T-helper 2 cell treated with Interferon-gamma antibody and Interleukin-4, amounts not matched to agents 100 ng/mL and 5 ng/mL, for 36 hours (primary cell): ENCODE data around the gene NPAS1. TPM values are rescaled to one million over a fixed set of nuclear protein-coding genes. Genes with fewer than 3 reads are reported as not detected.

ENCODE experiments used
- intact Hi-C: fragments of 100-400 bp; cut with micrococcal nuclease; formaldehyde crosslinking; loops from one replicate; pipeline ENCODE4 v1.15.1; 2023
- total RNA-seq: library from RNA; stranded (reverse); gene quantifications from 2 replicates; pipeline ENCODE4 v1.2.3, GENCODE V29; 2022

NPAS1 gene
- total RNA-seq, 1 donor from 2014 or later: 0.23 TPM

DNA sequence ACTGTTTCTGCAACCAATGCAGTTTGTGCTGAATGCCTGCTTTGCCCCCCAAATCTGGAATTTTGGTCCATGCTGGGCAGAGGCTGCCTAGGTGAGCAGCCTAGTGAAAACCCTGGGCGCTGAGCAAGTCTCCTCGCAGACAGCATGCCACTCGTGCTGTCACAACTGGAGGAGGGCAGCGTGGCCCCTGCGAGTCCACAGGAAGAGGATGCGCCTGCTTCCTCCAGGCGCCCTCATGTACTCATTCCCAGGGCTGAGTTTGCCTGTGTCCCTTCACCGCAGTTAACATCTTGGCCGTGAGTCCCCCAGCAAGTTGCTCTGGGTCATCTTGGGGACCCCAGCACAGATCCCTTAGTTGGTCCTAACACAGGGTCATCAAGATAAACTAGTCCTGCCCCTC lies 55.0 kb downstream of the NPAS1 start:
- intact Hi-C loops: loop anchor here (5.0 kb wide), 1 partner anchor 38 kb away; the partner anchor contains the start of gene ZC3H4

DNA sequence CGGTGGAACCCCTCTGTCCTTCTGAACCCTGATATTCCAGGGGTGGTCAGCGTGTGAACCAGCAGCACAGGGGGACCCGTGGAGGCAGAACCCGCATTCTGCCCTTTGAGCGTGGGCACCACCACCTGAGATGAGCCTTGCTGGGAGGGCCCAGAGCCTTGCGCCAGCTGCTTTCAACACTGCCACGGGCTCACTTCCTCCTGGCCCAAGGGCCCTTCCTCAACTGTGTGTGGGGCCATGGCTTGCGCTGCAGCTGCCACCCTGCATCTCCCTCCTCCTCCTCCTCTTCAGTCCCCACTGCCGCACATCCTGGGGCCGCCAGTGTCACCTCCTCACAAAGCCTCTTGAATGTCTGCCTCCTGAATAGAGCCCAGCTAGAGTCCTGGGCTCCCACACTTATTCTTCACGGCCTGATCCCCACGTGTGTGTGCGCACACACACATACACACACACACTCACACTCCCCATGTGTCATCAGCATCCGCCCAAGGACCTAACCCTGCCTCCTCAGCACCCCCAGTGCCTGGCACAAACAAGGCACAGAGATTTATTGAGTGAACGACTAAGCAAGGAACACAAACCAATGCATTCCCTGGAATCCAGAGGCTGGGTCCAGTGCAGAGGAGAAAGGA lies 55.7 kb downstream of the NPAS1 start:
- intact Hi-C loops: loop anchor here (5.0 kb wide), 1 partner anchor 37 kb away; the partner anchor contains the start of gene ZC3H4

DNA sequence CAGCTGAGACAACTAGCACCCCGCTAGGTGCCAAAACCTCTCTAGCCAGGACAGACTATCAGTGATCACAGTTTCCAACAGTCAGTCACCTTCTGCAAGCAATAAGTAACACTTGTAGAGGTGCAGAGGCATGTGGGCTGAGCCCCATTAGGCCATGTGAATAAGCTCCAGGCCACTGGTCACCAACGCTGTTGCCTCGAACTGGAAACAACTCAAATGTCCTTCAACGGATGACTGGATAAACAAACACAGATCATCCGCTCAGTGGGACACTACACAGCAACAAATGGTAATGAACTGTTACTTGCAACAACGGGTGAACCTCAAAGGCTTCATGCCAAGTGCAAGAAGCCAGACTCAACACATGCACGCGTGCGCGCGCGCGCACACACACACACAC lies 56.3 kb downstream of the NPAS1 start:
- intact Hi-C loops: loop anchor here (5.0 kb wide), 1 partner anchor 36 kb away; the partner anchor contains the start of gene ZC3H4

DNA sequence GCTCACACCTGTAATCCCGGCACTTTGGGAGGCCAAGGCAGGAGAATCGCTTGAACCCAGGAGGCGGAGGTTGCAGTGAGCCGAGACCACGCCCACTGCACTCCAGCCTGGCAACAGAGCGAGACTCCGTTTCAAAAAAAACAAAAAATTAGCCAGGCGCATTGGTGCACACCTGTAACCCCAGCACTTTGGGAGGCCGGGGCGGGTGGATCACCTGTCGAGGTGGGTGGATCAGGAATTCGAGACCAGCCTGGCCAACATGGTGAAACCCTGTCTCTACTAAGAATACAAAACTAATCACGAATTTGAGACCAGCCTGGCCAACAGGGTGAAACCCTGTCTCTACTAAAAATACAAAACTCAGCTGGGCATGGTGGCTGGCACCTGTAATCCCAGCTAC lies 58.7 kb downstream of the NPAS1 start:
- intact Hi-C loops: loop anchor here (5.0 kb wide), 1 partner anchor 34 kb away; the partner anchor contains the start of gene ZC3H4

DNA sequence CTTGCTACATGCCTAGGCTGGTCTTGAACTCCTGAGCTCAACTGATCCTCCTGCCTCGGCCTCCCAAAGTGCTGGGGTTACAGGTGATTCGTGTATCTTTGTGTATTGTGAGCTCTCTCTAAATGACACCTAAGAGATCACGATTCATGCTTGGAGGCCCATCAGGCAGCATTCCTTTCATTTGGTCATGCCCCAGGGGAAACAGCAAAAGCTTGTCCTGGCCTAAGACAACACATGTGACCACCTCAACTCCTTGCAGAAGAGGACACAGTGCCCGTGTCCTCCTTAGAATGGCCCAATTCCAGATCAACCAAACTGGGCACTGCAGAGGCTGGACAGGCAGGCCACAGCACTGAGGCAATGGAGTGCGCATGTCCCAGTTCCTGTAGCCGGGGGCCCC lies 61.5 kb downstream of the NPAS1 start:
- intact Hi-C loops: no loop called here

DNA sequence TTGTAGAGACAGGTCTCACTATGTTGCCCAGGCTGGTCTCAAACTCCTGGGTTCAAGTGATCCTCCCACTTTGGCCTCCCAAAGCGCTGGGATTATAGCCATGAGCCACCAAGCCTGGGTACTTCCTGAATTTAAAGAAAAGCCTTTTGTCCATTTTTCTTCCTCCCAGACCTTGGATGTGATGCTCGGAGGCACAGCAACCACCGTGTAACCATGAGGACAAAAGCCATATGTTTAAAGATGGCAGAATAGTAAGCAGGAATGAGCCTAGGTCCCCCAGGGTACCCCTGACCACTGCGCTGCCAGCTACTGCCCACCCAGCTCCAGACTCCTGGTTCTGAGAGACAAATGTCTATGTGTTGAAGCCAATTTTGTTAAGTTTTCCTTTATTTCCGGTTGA lies 62.9 kb downstream of the NPAS1 start:
- intact Hi-C loops: no loop called here

DNA sequence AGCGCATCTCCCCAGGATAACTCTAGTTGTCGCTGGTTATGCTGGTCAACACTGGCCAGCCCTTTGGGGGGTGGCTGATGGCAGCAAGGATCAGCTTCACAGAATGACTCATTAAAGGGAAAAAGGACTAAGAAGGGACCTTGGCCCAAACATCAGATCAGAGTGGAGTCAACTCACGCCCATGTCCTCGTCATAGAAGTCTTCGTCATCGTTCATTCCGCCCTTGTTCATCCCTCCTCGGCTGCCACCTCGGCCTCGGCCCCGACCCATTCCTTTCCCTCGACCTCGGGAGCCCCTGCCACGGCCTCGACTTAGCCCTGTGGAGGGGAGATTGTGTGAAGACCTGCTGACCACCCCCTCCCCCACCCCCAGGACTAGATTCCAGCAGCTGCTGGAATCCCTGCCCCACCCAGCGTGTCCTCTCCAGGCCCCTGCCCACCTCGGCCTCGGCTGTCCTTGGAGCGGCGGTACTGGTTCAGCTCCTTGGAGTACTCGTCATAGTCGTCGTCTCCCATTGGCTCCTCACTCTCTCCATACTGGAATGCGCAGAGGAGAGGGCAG lies 65.3 kb downstream of the NPAS1 start:
- intact Hi-C loops: no loop called here

DNA sequence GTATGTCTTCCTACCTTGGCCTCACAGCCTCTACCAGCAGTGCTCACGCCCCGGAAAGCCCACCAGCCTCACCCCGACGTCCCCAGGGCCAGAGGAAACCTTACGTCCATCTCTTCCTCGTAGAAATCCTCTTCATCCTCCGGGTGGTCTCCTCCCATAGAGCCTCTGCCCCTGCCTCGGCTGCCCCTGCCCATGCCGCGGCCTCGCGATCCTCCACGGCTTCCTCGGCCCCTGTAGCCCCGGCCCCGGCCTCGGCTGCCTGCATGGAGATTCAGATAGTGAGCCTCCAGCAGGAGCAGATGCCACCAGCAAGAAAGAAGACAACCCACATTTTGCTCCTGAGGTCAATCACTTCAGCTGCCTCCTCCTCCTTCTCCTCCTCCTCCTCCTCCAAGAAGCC lies 66.6 kb downstream of the NPAS1 start:
- intact Hi-C loops: no loop called here

DNA sequence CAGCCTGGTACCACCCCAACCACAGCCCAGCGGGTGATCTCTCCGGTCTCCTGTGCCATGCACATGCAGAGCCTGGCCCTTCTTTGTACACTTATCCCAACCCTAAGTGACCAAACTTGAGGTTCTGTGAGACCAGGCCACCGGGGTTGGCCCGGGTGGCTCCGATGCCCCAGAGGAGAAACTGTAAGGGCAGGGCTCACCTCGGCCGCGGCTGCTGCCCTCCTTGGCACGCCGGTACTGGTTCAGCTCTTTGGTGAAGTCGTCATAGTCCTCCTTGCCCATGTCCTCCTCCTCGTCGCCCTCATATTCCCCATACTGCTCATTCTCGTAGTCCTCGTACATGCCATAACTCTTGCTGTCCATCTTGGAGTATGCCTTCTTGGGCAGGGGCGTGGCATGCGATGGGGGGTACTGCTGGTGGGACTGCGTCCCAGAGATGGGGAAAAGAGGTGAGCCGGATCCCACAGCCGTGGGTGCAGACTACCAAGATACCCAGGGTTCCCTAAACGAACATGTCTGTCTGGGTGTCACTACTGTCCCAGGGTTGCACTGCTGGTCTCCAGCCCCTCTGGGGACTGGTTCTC lies 70.2 kb downstream of the NPAS1 start:
- intact Hi-C loops: no loop called here

DNA sequence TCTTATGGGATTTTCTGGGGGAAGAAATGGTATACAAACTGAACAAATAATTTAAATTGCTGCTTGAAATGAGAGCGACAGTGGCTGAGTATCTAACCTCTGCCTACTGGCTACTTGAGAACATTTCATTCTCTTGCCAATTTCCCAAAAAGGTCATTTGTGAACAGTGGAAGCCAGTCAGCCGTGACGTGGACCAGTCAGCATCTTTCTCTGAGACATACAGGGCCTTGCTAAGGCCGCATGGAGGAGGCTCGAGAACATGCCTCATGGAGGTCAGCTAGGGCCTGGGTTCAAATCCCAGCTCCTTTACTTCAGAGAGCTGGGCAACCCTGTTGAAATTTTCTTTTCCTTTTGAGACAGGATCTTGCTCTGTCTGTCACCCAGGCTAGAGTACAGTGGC lies 73.6 kb downstream of the NPAS1 start:
- intact Hi-C loops: no loop called here

DNA sequence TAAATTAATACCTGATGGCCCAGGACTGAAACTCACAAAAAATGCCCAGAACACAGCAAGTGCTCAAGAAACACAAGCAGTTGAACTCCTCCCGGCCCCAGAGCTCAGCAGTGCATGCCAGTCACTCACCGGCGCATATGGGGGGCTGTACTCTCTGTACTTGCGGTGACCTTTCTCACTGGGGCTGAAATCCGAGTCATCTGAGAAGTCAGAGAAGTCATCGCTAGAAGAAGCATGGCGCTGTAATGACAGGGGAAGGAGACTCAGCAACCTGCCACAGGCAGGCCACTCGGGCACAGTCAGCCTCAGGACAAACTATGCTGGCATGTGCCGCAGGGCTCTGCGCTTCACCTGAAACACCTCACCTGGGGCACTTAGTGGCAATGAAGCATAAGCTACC lies 74.2 kb downstream of the NPAS1 start:
- intact Hi-C loops: loop anchor here (1.0 kb wide), 2 partner anchors 13 to 19 kb away; partner anchors contain the start of gene ZC3H4

DNA sequence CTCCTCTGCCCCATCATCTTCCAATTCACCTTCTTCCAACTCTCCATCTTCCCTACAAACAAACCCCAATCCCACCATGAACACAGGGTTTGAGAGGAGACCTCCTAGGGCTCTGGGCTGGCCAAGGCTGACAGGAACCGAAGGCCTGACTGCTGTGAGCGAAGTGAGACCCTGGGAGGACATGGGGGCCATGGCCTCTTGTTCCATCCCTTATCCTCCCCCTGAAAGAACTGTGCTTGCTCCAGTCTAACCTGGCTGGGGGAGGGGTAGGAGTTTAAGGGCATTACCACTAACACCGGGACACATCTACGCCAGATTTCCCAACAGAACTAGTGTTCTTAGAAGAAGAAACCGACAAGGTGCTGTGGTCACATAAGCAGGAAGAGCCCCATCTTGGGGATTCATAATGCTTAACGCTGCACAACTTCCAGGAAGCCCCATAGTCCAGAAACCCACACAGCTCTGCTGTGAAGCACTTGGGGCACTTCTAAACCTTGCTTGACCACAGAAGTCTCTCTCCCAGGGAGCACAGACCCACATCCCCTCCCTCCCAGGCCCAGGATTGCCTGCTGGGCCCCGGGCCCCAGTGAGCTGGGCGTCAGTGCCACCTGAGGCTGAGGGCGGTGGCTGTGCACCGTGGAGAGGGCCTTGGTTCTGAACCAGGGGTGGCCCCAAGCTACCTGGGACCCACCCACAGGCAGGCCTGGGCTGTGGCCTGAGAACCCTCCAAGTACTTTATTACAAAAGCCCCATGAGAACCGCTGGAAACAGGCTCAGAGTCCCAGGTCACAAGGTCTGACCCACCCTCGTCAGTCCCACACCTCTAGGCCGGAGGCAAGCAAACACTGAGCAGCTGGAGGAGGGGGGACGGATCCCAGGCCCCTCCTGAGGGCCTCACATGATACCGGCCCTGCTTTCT lies 75.2 kb downstream of the NPAS1 start:
- intact Hi-C loops: loop anchor here (1.0 kb wide), 2 partner anchors 12 to 18 kb away; partner anchors contain the start of gene ZC3H4

Other genes with a start within 250 kb of the NPAS1 start
- gene SLC1A5, start 231.2 kb upstream of the NPAS1 start, total RNA-seq: 128 and 131 TPM in 2 replicates
- 114 and 120 TPM in 2 replicates for gene AP2S1, start 169.0 kb upstream of the NPAS1 start, total RNA-seq
- gene ARHGAP35, start 158.8 kb upstream of the NPAS1 start, total RNA-seq: 28.2 and 29.9 TPM in 2 replicates
- gene TMEM160, start 28.8 kb downstream of the NPAS1 start, total RNA-seq: 46.4 and 47.6 TPM in 2 replicates
- gene ZC3H4, start 93.9 kb downstream of the NPAS1 start, total RNA-seq: 106 and 109 TPM in 2 replicates
- gene SAE1, start 111.0 kb downstream of the NPAS1 start, total RNA-seq: 152 and 159 TPM in 2 replicates
- gene BBC3, start 211.4 kb downstream of the NPAS1 start, total RNA-seq: 11.7 and 13.0 TPM in 2 replicates
- gene CCDC9, start 236.7 kb downstream of the NPAS1 start, total RNA-seq: 30.4 and 34.7 TPM in 2 replicates